Stomach (tissue), 4 donors: ENCODE measurements around the gene GSTM2.
"Not testable (repeated sequence)": the region's sequence is repeated elsewhere in the genome, so short reads cannot be mapped to it uniquely, and the experiment has no call there.

ENCODE experiments used
- CTCF ChIP-seq, 7 experiments: fragments of 450-650 bp in 4 of 7; fragments of 200-600 bp in 3 of 7; sonication (generic) in 3 of 7; IDR thresholded peaks; one replicate each; pipeline ENCODE4 v1.5.1; 2016 to 2019; ENCODE audit warnings: antibody characterized with exemption in 7 of 7, control low read depth in 2 of 7, mild to moderate bottlenecking in 1 of 7
- EP300 ChIP-seq: sonication (generic); formaldehyde crosslinking; IDR thresholded peaks from one replicate; pipeline ENCODE4 v1.6.1; 2017; ENCODE audit warnings: antibody characterized with exemption
- POLR2A ChIP-seq, 4 donors: fragments of 450-650 bp; IDR thresholded peaks; one replicate each; pipeline ENCODE4 v1.6.1; 2016; ENCODE audit warnings: antibody characterized with exemption in 4 of 4, control low read depth in 2 of 4, mild to moderate bottlenecking in 1 of 4, moderate library complexity in 1 of 4
- POLR2AphosphoS5 ChIP-seq, 3 donors: sonication (generic); formaldehyde crosslinking; IDR thresholded peaks; one replicate each; pipeline ENCODE4 v1.6.1; 2016; ENCODE audit warnings: antibody characterized with exemption in 3 of 3

- TF ChIP-seq POLR2A (IDR thresholded peaks at IDR 0.05); CTCF (IDR thresholded peaks at IDR 0.05); EP300; POLR2AphosphoS5 (IDR thresholded peaks at IDR 0.05): not testable (repeated sequence)
These were observed 18.0 kb downstream of the GSTM2 start for GRCh38 chr1:109685890-109686289.
